ENCODE results near the gene TJP3.
"Not testable (repeated sequence)": the region's sequence is repeated elsewhere in the genome, so short reads cannot be mapped to it uniquely, and the experiment has no call there.

Gene TJP3

GRCh38 chr19:3708207-3708931, at the start of gene TJP3:
TSS of gene TJP3 (plus strand) at chr19:3708384. CDS start at chr19:3728433, 20,049 bp downstream.
- DNase-seq: peak; percentile 59

DNA sequence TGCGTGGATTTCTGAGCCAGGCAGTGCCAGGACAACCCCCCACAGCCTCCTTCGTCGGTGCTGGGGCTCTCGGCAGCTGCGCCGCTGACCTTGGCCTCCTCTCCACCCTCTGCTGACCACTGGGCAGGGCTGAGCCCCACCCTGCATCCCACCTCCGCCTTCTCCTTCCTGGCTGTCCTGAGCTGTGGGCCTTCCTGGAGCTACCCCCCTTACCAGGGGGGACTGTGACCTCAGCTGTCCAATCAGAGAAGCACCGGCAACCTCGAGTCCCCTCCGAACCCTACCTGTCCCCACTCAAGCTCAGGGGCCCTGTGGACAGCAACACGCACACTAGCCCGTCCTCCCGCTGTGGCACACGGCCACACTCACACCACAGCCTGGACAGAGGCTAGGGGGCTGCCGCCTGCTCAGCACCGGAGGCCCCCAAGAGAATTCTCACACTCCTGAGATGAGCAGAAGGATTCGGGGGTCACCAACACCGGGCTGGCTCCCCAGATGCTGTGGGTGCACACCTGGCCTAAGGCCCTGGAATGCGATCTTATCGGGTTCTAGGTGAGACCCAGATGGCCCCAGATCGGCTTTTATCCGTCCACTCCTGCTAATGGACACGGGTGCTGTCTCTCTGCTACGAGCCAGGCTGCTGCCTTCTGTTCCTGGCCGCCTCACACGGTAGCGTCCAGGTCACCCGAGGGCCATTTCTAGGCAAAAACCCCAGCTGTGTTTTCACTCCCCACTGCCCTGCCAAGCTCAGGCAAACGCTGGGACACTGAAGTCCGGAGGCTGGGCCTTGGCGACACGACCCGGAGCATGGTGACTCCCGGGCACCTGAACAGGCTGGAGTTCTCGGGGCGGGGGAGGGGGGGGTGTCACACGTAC, 49.1 kb upstream of the TJP3 start:
- DNase-seq: no peak

DNA sequence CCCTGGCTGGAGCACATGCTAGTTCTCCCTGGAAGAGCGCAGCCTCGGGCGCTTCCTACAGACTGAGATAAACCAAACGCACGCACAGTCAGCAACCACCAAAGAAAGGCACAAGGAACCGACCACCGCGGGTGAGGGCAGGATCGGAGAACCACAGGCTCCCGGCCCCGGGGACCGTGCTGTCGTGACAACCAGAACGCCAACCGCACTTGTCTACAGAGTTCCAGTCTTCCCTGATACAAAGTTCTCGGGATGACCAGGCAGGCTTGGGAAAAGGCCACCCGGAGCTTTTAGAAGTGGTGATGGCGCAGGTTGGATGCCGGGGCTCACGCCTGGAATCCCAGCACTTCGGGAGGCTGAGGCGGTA, 48.5 kb upstream of the TJP3 start:
- no peak for DNase-seq

DNA sequence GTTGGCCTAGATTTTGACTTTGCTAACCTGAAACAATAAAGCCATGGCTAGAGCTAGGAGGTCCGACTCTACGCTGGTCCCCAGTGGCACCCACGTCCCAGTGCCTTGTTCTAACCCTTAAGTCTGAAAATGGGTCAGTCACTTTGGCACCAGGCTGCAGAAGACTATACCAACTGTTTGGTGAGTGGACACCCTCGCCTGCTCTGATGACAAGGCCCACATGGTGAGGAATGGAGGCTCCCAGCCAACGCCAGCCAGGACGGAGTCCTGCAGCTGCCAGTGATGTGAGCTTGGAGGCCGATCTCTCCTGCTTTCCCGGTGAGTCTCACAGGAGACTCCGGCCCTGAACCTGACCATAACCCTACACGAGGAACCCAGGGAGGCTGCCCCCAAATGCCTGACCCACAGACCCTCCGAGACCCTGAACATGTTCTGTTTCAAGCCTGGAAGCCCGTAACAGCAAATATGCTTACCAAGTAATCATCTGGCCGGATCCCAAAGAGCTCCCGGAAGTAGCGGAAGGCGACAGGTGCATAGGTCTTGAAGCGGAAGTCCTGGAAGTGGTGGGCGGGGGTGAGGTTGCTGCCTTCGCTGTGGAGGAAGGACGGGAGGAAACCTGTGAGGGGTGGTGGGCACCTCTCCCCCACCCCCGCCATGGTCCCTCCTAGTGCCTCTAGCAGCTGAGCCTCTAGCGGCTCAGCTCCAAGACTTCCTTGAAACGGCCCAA, 47.5 kb upstream of the TJP3 start:
- DNase-seq: no peak

GRCh38 chr19:3661284-3662238, 46.6 kb upstream of the TJP3 start:
- no peak for DNase-seq

DNA sequence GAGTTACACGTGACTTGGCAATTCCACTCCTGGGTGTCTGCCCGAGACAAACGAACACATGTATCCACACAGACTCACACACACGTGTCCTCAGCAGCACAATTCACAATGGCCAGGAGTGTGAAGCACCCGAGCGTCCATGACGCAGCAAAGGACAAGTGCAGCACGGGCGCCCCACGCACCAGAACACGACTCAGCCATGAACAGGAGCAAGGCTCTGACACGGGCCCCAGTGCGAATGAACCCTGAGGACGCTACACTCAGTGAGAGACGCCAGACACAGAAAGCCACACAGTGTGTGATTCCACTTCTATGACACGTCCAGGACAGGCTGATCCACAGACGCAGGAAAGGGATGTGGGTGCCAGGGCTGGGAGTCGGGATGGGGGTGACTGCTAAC, 44.3 kb upstream of the TJP3 start:
- DNase-seq: no peak

GRCh38 chr19:3664879-3665642, 43.1 kb upstream of the TJP3 start:
- DNase-seq: no peak

- peak; percentile 6 for DNase-seq
Observed at GRCh38 chr19:3665681-3666544, 42.3 kb upstream of the TJP3 start.

GRCh38 chr19:3666545-3666856, 41.7 kb upstream of the TJP3 start:
- not testable (repeated sequence) for DNase-seq

GRCh38 chr19:3667037-3667638, 41.0 kb upstream of the TJP3 start:
- no peak for DNase-seq

- DNase-seq: no peak
Observed at GRCh38 chr19:3667766-3668165, 40.4 kb upstream of the TJP3 start.

DNA sequence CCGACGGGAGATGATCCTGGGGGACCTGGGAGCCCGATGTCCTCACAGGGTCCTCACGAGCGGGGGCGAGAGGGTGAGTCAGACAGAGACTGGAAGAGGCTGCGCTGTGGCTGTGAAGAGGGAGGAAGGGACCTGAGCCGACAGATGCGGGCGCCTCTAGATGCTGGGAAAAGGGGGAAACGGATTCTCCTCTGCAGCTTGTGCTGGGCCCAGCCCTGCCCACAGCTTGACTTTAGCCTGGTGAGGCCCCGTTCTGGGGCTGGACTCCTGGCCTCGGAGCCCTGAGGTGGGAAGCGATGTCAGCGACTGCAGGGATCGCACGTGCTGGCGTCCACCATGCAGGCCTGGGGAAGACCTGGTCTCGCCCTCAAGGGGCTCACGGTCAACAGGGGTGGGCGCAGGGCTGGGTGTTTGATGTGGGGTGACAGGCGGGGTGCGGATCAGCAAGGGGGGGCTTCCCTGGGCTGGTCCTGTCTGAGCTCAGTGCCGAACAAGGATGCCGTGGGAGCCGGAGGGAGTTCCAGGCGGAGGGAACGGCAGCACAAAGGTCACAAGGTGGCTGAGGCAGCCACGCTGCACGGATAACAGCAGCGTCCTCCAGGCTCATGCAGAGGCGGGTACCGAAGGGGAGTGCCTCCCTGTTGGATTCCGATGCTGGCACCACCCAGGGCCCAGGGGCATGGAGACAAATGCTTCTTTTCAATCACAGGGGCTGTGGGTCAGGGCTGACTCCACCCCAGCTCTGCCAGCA, 39.7 kb upstream of the TJP3 start:
- no peak for DNase-seq

- DNase-seq: no peak
Observed at GRCh38 chr19:3669082-3669946, 38.9 kb upstream of the TJP3 start.

- DNase-seq: no peak
Observed at GRCh38 chr19:3669947-3670795, 38.0 kb upstream of the TJP3 start.

GRCh38 chr19:3670796-3671679, 37.1 kb upstream of the TJP3 start:
- no peak for DNase-seq
